ENCODE measurements around the gene ENG. TPM values are rescaled to one million over a fixed set of nuclear protein-coding genes. Genes with fewer than 3 reads are reported as not detected.

ENG gene
- total RNA-seq, 1 experiment from 2014 or later, result 29.9 TPM

DNA sequence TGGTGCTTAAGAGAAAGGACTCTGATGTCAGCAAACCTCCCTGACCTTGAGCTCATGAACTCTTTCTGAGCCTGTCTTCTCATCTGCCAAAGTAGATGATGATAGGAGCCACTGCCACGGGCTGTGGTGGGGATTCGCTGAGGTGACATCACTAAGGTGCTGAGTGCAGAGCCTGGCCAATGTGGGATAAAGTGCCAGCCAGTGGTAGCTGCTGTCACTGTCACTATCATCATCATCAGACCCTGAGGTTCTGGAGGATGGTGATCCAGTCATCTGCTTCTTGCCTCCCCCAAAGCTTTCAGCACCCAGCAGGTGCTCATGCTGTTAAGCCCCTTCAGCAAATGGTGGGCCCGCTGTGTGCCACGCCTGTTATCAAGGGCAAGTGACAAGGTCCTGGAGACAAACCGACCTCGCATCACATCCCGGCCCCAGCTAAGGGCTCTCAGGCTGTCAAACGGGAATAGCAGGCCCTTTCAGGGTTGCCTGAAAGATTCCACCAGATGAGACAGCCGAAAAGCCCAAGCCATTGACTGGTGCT lies 45.4 kb downstream of the ENG start:
- H3K36me3 ChIP-seq (ENCODE audit: insufficient read depth, low read length, poor library complexity, severe bottlenecking), result peaks cover 45% of the 10 kb centered on the region

DNA sequence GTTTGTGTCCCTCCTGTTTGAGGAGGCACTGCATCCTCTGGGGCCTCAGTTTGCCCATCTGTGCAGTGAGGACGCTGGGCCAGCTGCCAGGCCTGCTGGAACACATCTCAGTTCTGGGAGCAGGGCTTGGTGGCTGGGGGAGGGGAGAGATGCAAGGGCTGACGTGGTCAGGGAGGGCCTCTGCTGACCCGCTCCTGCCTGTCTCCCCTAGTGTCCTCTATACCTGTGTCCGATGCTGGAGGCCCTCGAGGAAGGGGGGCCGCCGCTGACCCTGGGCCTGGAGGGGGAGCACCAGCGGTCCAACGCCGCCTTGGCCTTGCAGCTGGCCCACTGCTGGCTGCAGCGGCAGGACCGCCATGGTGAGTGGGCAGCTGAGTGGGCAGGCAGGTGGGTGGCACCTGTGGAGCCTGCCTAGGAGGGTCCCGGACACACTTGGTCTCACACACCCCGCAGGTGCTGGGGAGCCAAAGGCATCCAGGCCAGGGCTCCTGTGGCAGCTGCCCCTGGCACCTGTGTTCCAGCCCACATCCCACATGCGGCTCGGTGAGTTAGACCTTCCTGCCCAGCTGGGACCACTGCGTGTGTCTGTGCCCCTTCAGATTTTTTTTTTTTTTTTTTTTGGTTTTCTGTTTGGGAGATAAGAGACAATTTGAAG lies 46.0 kb downstream of the ENG start:
- TF ChIP-seq EZH2 (IDR thresholded peaks at IDR 0.05; ENCODE audit: borderline replicate concordance, low read depth, low read length, poor library complexity, severe bottlenecking), result no peak
- TF ChIP-seq, protein P1, sequence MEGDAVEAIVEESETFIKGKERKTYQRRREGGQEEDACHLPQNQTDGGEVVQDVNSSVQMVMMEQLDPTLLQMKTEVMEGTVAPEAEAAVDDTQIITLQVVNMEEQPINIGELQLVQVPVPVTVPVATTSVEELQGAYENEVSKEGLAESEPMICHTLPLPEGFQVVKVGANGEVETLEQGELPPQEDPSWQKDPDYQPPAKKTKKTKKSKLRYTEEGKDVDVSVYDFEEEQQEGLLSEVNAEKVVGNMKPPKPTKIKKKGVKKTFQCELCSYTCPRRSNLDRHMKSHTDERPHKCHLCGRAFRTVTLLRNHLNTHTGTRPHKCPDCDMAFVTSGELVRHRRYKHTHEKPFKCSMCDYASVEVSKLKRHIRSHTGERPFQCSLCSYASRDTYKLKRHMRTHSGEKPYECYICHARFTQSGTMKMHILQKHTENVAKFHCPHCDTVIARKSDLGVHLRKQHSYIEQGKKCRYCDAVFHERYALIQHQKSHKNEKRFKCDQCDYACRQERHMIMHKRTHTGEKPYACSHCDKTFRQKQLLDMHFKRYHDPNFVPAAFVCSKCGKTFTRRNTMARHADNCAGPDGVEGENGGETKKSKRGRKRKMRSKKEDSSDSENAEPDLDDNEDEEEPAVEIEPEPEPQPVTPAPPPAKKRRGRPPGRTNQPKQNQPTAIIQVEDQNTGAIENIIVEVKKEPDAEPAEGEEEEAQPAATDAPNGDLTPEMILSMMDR (conservative IDR thresholded peaks at IDR 0.05; ENCODE audit: low read depth, low read length), result no peak
- no TSS peak for BruUV-seq (replicated peaks)
- Histone ChIP-seq H3K27me3 (replicated peaks; ENCODE audit: insufficient read depth, low read depth, low read length, poor library complexity) (no peaks in the 10 kb centered on the region), H3K27ac (ENCODE audit: low read depth, low read length, poor library complexity, severe bottlenecking) (no peak overlapping the region), H3K36me3 (ENCODE audit: insufficient read depth, low read length, poor library complexity, severe bottlenecking) (peaks cover 39% of the 10 kb centered on the region), H3K9me3 (ENCODE audit: low read depth, low read length, poor library complexity, severe bottlenecking) (no peaks in the 10 kb centered on the region), H3K4me1 (ENCODE audit: insufficient read depth, low read length, poor library complexity, severe bottlenecking) (peaks cover 6% of the 10 kb centered on the region), H3K4me3 (ENCODE audit: low read depth, low read length, poor library complexity, severe bottlenecking) (no peak overlapping the region)
- ChIA-PET CTCF (no interaction called here), POLR2A (ENCODE audit: low non-redundant PET) (no interaction called here)
- intact Hi-C loops (cut with micrococcal nuclease; ENCODE audit: unreplicated experiment), result no loop called here
- DNase-seq (ENCODE audit: low spot score), result no peak

More for the DNA sequence above, 45.4 kb downstream of the ENG start:
- Histone ChIP-seq H3K27me3 (replicated peaks; ENCODE audit: insufficient read depth, low read depth, low read length, poor library complexity) (no peaks in the 10 kb centered on the region), H3K4me1 (ENCODE audit: insufficient read depth, low read length, poor library complexity, severe bottlenecking) (peaks cover 4% of the 10 kb centered on the region), H3K9me3 (ENCODE audit: low read depth, low read length, poor library complexity, severe bottlenecking) (no peaks in the 10 kb centered on the region), H3K27ac (ENCODE audit: low read depth, low read length, poor library complexity, severe bottlenecking) (no peak overlapping the region), H3K4me3 (ENCODE audit: low read depth, low read length, poor library complexity, severe bottlenecking) (no peak overlapping the region)
- BruUV-seq (replicated peaks), result no TSS peak
- ChIA-PET CTCF (no interaction called here), POLR2A (ENCODE audit: low non-redundant PET) (no interaction called here)
- intact Hi-C loops (cut with micrococcal nuclease; ENCODE audit: unreplicated experiment), result no loop called here
- no peak for DNase-seq (ENCODE audit: low spot score)
- TF ChIP-seq, protein P1 (conservative IDR thresholded peaks at IDR 0.05; ENCODE audit: low read depth, low read length), result no peak
- TF ChIP-seq EZH2 (IDR thresholded peaks at IDR 0.05; ENCODE audit: borderline replicate concordance, low read depth, low read length, poor library complexity, severe bottlenecking), result no peak

DNA sequence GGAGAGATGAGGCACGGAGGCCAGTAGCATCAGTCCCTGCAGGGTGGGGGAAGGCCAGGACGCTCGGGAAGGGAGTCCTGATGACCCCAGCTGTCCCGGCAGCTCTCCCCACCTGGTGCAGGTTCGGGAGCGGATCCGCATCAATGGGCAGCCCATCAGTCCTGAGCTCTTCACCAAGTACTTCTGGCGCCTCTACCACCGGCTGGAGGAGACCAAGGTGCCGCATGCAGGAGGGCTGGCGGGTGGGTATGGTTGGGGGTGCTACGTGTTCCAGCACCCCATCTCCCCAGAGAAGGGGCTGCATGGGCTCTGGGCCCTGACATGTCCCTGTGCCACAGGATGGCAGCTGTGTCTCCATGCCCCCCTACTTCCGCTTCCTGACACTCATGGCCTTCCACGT lies 47.6 kb downstream of the ENG start:
- ChIA-PET POLR2A (ENCODE audit: low non-redundant PET) (no interaction called here), CTCF (no interaction called here)
- no peaks in the 10 kb centered on the region for H3K27me3 ChIP-seq (replicated peaks; ENCODE audit: insufficient read depth, low read depth, low read length, poor library complexity)
- no peak for DNase-seq (ENCODE audit: low spot score)
- no peak overlapping the region for H3K27ac ChIP-seq (ENCODE audit: low read depth, low read length, poor library complexity, severe bottlenecking)
- no peaks in the 10 kb centered on the region for H3K9me3 ChIP-seq (ENCODE audit: low read depth, low read length, poor library complexity, severe bottlenecking)
- no peak overlapping the region for H3K4me3 ChIP-seq (ENCODE audit: low read depth, low read length, poor library complexity, severe bottlenecking)
- BruUV-seq (replicated peaks), result no TSS peak
- H3K4me1 ChIP-seq (ENCODE audit: insufficient read depth, low read length, poor library complexity, severe bottlenecking), result peaks cover 12% of the 10 kb centered on the region
- intact Hi-C loops (cut with micrococcal nuclease; ENCODE audit: unreplicated experiment), result no loop called here
- no peak for TF ChIP-seq EZH2 (IDR thresholded peaks at IDR 0.05; ENCODE audit: borderline replicate concordance, low read depth, low read length, poor library complexity, severe bottlenecking)
- TF ChIP-seq, protein P1 (conservative IDR thresholded peaks at IDR 0.05; ENCODE audit: low read depth, low read length), result no peak
- H3K36me3 ChIP-seq (ENCODE audit: insufficient read depth, low read length, poor library complexity, severe bottlenecking), result peaks cover 24% of the 10 kb centered on the region

Measured in A673 (cell line).